GM12801 (cell line): ENCODE data around the gene NDUFV2.

Experiments
- TF ChIP-seq, protein P1 (sequence below): IDR thresholded peaks from one replicate; pipeline ENCODE4 v1.5.1; 2011; ENCODE audit warnings: control low read depth; ENCODE audit not compliant: insufficient read length; ENCODE audit errors: extremely low read depth

NDUFV2 gene

DNA sequence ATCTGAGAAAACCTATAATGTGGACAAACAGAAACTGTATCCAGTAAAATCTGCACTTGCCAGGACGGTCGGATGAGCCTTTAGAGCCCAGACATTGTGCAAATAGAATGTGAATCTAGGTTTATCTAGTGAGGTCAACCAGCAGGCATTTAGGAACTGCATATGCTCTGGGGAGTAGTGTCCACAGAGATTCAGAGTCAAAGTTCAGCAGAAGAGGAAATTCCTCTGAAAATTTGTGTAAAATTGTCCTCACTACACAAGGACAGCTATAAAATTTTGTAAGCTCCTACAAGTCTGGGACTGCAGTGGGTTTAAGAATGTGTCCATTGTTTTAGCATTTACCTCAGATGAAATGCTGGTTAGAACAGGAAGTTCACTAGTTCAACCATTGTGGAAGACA, 9.8 kb upstream of the NDUFV2 start:
- TF ChIP-seq, protein P1, sequence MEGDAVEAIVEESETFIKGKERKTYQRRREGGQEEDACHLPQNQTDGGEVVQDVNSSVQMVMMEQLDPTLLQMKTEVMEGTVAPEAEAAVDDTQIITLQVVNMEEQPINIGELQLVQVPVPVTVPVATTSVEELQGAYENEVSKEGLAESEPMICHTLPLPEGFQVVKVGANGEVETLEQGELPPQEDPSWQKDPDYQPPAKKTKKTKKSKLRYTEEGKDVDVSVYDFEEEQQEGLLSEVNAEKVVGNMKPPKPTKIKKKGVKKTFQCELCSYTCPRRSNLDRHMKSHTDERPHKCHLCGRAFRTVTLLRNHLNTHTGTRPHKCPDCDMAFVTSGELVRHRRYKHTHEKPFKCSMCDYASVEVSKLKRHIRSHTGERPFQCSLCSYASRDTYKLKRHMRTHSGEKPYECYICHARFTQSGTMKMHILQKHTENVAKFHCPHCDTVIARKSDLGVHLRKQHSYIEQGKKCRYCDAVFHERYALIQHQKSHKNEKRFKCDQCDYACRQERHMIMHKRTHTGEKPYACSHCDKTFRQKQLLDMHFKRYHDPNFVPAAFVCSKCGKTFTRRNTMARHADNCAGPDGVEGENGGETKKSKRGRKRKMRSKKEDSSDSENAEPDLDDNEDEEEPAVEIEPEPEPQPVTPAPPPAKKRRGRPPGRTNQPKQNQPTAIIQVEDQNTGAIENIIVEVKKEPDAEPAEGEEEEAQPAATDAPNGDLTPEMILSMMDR = no peak

DNA sequence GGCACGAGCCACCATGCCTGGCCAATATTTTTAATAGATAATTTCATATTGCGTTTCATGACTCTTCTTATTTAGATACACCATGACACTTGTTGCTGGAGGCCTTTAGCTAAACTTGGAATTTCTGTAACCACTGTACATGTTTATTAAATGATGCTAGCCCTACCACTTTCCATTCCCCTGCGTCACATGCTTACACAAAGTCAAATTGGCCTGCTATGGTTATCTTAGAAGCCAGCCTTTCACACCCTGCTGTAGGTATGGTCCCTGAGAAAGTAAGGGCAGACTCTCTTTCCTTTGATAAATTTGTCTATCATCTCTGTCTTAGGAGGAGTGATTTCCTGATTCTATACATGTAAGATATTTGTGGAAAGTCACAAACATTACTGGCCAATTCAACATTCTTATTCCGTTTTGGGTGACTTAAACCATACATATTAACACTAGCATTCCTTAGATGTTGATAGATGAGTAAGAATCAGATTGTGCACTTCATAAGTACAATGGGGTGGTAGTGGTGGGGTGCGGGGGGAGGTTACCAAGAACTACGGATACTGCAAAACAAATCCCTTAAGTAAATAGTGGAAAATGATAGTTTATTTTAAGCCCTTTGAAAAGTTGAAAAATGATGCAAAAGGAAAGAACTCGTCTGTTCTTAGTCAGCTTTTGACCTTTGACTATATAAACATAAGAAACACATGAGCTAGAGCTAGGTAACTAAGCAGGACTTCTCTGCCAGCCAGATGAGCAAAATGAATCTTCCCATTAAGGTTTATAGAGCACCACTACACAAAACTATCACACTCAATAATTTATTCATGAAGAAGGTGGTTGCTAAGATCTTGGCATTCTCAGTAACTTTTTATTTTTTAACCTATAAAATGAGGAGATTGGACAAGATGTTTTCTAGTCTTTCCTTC, 7.9 kb upstream of the NDUFV2 start:
- TF ChIP-seq, protein P1 = no peak

DNA sequence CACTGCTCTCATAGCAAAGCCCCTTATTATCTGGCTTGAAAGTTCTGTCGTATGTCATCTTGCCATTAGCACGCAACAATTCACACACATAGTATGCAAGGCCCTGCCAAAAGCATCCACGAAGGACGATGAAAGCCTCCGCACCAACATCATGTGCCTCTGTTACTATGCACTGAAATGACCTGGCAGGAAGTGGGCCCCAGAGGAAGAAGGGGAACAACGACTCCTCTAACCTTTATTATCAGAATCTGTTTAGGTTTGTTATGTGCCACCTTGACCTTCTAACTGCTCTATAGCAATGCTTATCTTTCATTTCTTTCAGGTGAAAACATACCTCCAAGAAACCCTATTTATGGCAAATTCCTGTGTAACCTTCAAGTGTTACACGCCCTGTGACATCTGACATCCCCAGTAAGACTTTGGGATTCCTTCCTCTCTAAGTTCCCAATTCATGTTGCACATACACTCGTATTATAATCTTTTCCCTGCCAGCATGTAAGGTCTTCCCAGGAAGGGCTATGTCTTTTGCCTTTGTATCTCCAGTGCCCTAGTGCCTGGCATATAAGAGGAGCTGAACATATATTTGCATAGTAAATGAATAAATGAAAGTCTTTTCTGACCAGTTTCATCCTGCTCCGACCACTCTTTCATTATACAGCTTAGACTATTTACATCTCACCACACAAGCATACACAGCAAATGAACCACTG, 7.0 kb upstream of the NDUFV2 start:
- TF ChIP-seq, protein P1 = no peak

DNA sequence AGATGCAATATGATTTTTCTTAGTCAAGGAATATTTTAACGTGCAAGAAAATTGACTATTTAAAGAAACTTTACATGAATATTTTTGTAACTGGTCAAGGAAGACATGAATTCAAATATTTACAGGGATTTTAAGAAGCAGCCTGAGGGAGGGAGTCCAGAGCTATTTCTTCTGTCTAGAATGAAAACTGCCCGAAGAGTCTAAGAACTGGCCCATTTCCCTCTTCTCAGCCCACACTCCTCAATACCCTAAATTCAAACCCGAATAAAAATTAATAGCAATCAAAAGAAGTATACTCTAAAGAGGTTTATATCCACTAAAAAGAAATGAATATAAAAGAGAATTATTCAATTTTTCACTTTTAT, 6.5 kb upstream of the NDUFV2 start:
- TF ChIP-seq, protein P1 = no peak

DNA sequence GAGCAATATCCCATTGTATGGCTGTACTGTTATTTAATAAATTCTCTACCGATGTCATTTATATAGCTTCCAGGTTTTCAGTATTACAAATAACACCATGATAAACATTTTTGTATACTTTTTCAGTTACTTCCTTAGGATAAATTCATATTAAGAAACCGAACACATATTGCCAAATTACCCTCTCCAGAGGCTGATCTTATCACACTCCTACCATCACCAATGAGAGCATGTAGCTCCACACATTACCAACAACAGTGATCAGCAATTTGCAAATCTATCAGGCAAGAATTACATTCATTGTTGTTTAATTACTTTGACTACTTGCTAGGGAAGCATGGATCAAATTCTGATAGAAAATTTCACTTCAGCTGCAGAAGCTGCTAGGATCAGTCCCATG, 5.8 kb upstream of the NDUFV2 start:
- TF ChIP-seq, protein P1 = no peak

DNA sequence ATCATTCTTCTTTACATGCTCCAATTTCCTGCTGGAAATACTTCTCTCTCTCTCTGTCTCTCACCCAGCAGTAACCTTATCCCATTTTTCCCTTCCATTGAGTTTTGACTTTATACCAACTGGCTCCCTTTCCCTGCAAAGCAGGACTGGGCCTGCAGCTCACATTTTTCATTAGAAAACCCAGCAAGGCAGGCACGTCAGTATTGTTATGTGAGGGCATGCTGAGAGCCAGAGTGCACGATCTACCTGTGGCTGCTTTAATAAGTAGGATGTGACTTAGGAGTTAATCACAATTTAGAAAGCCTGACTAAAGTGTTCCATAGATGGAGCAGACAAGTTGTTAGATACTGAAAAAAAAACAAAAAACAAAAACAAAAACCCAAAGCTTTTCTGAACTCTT, 5.2 kb upstream of the NDUFV2 start:
- TF ChIP-seq, protein P1 = no peak

DNA sequence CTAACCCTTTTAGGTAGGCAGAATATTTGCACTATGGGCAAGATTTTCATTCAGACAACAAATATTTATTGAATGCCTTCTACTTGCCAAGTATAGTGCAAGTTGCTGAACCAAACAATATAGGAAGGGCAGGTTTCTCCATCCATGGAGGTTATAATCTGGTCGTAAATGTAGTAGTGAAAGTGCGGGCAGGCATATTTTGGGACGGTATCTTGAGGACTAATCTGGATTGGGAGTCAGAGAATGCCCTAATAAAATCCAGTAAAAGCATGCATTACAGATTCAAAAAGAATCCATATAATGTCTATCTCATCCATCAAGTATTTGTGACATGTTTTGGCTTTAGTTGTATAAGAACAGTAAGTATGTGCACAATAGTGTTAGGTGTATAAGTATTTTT, 1.7 kb upstream of the NDUFV2 start:
- TF ChIP-seq, protein P1 = no peak
